WTC11 (cell line): ENCODE data around the gene KIDINS220.
A peak's percentile ranks its signal among the peaks of the same experiment; 100 is the strongest.

Experiments
- ATF1 ChIP-seq: sonication (generic); formaldehyde crosslinking; IDR thresholded peaks from 2 replicates; pipeline ENCODE4 v1.8.1; 2023; ENCODE audit warnings: mild to moderate bottlenecking, moderate library complexity, missing genetic modification reagents
- CREB1 ChIP-seq: sonication (generic); formaldehyde crosslinking; IDR thresholded peaks from 2 replicates; pipeline ENCODE4 v1.8.0; 2023; ENCODE audit warnings: mild to moderate bottlenecking, missing genetic modification reagents
- NR1H2 ChIP-seq: sonication (generic); formaldehyde crosslinking; IDR thresholded peaks from 2 replicates; pipeline ENCODE4 v1.9.0; 2021; ENCODE audit warnings: mild to moderate bottlenecking, moderate library complexity, missing genetic modification reagents
- NR2C2 ChIP-seq: sonication (generic); formaldehyde crosslinking; IDR thresholded peaks from 2 replicates; pipeline ENCODE4 v1.8.0; 2022; ENCODE audit warnings: mild to moderate bottlenecking, missing genetic modification reagents
- TEAD4 ChIP-seq: sonication (generic); formaldehyde crosslinking; IDR thresholded peaks from 2 replicates; pipeline ENCODE4 v1.8.0; 2022; ENCODE audit warnings: mild to moderate bottlenecking, missing genetic modification reagents
- ZBTB21 ChIP-seq: sonication (generic); formaldehyde crosslinking; IDR thresholded peaks from 2 replicates; pipeline ENCODE4 v1.8.1; 2023; ENCODE audit warnings: mild to moderate bottlenecking, missing genetic modification reagents, borderline replicate concordance
- ZNF416 ChIP-seq: fragments of 250-450 bp; sonication (Bioruptor Pico); IDR thresholded peaks from 2 replicates; pipeline ENCODE4 v1.9.0; 2021; ENCODE audit warnings: mild to moderate bottlenecking, inconsistent platforms
- TF ChIP-seq, protein P1 (sequence below): sonication (generic); formaldehyde crosslinking; IDR thresholded peaks from 2 replicates; pipeline ENCODE4 v1.8.1; 2023; ENCODE audit warnings: mild to moderate bottlenecking, missing genetic modification reagents, moderate library complexity
- TF ChIP-seq, protein P2 (sequence below): fragments of 200-600 bp; IDR thresholded peaks from 2 replicates; pipeline ENCODE4 v1.8.0; 2022; ENCODE audit warnings: antibody characterized with exemption
- TF ChIP-seq, protein P3 (sequence below): sonication (generic); formaldehyde crosslinking; IDR thresholded peaks from 2 replicates; pipeline ENCODE4 v1.8.0; 2023; ENCODE audit warnings: missing genetic modification reagents
- TF ChIP-seq, protein P4 (sequence below): sonication (generic); formaldehyde crosslinking; IDR thresholded peaks from 2 replicates; pipeline ENCODE4 v1.8.1; 2022; ENCODE audit warnings: low read depth, missing genetic modification reagents, borderline replicate concordance
- TF ChIP-seq, protein P5 (sequence below): sonication (generic); formaldehyde crosslinking; IDR thresholded peaks from 2 replicates; pipeline ENCODE4 v1.8.1; 2022; ENCODE audit warnings: mild to moderate bottlenecking, moderate library complexity, missing genetic modification reagents

DNA sequence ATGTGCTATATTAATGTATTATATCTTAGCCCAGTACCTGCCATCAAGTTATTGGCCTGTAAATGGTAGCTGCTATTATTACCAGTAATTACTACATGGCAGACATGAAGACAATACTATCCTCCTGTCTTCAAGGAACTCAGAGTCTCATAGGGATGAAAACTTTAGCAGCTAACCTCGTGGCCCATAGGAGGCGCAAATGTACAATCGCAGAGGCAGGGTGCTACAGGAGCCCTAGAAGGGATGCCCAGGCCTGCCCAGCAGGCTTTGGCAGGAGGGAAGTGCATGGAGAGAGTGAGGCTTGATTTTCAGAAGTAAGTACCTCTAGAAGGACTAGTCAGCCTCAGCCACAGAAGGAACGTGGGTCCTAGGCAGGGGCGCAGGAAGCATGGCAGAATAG, 44.7 kb upstream of the KIDINS220 start:
- TF ChIP-seq TEAD4 (CRISPR knock-in tag) (no peak), CREB1 (CRISPR knock-in tag) (no peak), ZNF416 (no peak), NR1H2 (CRISPR knock-in tag) (no peak), ATF1 (CRISPR knock-in tag) (no peak), NR2C2 (CRISPR knock-in tag) (no peak), ZBTB21 (CRISPR knock-in tag) (no peak)
- TF ChIP-seq, protein P1, sequence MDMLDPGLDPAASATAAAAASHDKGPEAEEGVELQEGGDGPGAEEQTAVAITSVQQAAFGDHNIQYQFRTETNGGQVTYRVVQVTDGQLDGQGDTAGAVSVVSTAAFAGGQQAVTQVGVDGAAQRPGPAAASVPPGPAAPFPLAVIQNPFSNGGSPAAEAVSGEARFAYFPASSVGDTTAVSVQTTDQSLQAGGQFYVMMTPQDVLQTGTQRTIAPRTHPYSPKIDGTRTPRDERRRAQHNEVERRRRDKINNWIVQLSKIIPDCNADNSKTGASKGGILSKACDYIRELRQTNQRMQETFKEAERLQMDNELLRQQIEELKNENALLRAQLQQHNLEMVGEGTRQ = no peak
- TF ChIP-seq, protein P2, sequence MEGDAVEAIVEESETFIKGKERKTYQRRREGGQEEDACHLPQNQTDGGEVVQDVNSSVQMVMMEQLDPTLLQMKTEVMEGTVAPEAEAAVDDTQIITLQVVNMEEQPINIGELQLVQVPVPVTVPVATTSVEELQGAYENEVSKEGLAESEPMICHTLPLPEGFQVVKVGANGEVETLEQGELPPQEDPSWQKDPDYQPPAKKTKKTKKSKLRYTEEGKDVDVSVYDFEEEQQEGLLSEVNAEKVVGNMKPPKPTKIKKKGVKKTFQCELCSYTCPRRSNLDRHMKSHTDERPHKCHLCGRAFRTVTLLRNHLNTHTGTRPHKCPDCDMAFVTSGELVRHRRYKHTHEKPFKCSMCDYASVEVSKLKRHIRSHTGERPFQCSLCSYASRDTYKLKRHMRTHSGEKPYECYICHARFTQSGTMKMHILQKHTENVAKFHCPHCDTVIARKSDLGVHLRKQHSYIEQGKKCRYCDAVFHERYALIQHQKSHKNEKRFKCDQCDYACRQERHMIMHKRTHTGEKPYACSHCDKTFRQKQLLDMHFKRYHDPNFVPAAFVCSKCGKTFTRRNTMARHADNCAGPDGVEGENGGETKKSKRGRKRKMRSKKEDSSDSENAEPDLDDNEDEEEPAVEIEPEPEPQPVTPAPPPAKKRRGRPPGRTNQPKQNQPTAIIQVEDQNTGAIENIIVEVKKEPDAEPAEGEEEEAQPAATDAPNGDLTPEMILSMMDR = peak; percentile 53
- TF ChIP-seq, protein P3, sequence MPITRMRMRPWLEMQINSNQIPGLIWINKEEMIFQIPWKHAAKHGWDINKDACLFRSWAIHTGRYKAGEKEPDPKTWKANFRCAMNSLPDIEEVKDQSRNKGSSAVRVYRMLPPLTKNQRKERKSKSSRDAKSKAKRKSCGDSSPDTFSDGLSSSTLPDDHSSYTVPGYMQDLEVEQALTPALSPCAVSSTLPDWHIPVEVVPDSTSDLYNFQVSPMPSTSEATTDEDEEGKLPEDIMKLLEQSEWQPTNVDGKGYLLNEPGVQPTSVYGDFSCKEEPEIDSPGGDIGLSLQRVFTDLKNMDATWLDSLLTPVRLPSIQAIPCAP = no peak
- TF ChIP-seq, protein P4, sequence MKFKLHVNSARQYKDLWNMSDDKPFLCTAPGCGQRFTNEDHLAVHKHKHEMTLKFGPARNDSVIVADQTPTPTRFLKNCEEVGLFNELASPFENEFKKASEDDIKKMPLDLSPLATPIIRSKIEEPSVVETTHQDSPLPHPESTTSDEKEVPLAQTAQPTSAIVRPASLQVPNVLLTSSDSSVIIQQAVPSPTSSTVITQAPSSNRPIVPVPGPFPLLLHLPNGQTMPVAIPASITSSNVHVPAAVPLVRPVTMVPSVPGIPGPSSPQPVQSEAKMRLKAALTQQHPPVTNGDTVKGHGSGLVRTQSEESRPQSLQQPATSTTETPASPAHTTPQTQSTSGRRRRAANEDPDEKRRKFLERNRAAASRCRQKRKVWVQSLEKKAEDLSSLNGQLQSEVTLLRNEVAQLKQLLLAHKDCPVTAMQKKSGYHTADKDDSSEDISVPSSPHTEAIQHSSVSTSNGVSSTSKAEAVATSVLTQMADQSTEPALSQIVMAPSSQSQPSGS (CRISPR knock-in tag) = no peak
- TF ChIP-seq, protein P5, sequence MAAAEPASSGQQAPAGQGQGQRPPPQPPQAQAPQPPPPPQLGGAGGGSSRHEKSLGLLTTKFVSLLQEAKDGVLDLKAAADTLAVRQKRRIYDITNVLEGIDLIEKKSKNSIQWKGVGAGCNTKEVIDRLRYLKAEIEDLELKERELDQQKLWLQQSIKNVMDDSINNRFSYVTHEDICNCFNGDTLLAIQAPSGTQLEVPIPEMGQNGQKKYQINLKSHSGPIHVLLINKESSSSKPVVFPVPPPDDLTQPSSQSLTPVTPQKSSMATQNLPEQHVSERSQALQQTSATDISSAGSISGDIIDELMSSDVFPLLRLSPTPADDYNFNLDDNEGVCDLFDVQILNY (CRISPR knock-in tag) = no peak
